Posterior cingulate gyrus (tissue), 11 donors: Measurements from ENCODE around the gene C7orf57.
"Not testable (repeated sequence)": the region's sequence is repeated elsewhere in the genome, so short reads cannot be mapped to it uniquely, and the experiment has no call there.

Source experiments
- DNase-seq, 10 donors: peaks; one replicate each; pipeline versions ENCODE4 v3.0.0 to v3.0.0-alpha.2; 2020 to 2021; ENCODE audit warnings: mixed read lengths in 3 of 10
- intact Hi-C: fragments of 100-400 bp; cut with DNase I; formaldehyde crosslinking; loops from one replicate; pipeline ENCODE4 v1.15.1; 2023

Gene C7orf57

DNA sequence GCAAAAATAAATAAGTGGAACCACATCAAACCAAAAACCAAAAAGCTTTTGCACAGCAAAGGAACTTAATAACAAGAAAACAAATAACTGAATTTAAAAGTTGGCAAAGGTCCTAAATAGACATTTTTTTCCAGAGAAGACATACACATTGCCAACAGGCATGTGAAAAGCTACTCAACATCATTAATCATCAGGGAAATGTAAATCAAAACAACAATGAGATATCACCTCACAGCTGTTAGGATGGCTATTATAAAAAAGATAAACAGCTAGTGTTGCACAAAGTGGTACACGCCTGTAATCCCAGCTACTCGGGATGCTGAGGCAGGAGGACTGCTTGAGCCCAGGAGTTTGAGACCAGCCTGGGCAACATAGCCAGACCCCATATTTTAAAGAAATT is 4.2 kb upstream of the C7orf57 start:
- no peak for DNase-seq

DNA sequence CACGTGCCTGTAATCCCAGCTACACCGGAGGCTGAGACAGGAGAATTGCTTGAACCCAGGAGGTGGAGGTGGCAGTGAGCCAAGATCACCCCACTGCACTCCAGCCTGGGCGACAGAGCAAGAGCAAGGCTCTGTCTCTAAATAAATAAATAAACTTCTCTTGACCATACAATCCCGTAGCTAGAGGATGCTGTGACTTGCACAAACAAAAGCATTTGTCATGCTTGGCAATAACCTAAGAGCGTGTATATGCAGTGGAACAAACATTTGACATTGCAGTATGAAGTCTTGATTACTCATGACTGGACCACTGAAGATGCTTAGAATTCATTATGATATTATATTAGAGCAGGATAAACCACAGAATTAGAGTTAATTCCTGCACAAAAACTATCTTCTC is 1.4 kb upstream of the C7orf57 start:
- DNase-seq: no peak
- intact Hi-C loops: no loop called here

More for the DNA sequence above, 4.2 kb upstream of the C7orf57 start:
- intact Hi-C loops: no loop called here

DNA sequence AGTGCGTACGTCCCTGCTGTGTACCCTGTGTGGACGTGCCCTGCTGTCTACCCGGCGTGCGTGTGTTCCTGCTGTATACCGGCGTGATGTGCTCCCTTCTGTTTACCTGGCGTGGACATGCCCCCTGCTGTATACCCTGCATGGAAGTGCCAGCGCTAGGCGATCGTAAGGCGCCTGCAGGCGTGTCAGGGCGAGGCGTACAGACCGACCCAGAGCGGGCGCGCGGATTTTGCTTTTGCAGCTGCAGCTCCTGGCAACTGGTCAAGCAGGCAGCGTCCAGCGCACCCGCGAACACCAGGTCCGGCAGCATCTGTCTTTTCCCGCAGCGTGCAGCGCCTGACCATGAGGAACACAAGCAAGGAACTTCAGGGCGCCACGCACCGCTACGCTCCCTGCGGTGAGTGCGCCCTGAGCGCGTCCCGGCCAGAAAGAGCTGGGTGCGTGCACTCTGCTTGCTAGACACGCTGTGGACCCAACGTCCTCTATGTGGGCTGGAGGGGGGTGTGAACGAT is 680 bp downstream of the C7orf57 start:
- intact Hi-C loops: loop anchor here (5.0 kb wide), 1 partner anchor 56 kb away; no protein-coding TSS in a partner anchor
- peak in 6 of 10 donors; percentile 11 to 86 (median 16) for DNase-seq

- DNase-seq: no peak
- intact Hi-C loops: loop anchor here (5.0 kb wide), 1 partner anchor 53 kb away; no protein-coding TSS in a partner anchor
Measured at GRCh38 chr7:48038815-48039506, 3.6 kb downstream of the C7orf57 start.

GRCh38 chr7:48040944-48041652 is 5.8 kb downstream of the C7orf57 start:
- intact Hi-C loops: no loop called here
- no peak for DNase-seq

GRCh38 chr7:48041653-48041970 is 6.3 kb downstream of the C7orf57 start:
- intact Hi-C loops: no loop called here
- DNase-seq: no peak

- DNase-seq: no peak
- intact Hi-C loops: no loop called here
Measured at GRCh38 chr7:48042216-48042615, 6.9 kb downstream of the C7orf57 start.

DNA sequence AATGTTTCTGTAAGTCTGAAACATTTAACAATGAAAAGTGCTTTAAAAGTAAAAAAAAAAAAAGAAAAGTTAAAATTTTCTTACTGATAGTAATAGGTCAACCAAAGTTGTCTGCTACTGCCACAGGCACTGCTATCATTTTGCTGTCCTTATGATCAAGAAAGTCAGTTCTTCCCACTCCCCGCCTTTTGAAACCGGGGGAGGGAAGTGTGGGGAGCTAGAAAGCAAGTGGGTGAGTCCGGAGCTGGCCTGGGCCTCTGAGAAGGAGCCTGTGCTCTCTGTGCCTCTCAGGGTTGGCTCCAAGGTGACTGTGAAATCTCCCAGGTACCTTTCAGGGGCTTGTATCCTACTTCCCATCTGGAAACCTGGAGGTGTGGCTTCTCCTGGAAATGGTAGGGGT is 7.3 kb downstream of the C7orf57 start:
- DNase-seq: no peak
- intact Hi-C loops: no loop called here

DNA sequence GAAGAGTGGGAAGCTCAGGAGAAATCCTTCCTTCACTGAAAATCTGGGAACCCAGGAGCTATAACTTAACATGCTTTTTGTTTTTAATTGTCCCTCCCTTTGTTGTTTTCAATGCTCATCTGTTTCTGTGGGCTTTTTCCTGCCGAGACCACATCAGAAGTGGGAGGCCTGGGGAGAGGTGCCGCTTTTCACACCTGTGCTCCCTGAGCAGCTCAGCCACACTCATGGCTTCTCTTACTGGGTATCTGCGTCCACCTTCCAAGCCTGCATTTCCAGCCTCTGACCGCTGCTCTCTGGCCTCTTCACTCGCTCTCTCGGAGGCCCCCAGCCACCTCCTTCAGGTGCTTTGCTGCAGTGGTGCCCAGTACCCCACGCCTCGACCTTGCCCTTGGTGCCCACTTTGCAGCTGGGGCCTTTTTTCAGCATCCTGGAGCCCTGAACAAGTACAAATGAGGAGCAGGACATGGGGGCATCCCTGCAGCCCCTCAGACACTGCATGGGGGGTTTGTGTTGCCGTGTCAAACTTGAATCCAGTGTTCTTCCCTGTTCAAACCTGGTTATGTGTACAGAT is 9.9 kb downstream of the C7orf57 start:
- no peak for DNase-seq
- intact Hi-C loops: no loop called here

GRCh38 chr7:48046458-48046857 is 11.1 kb downstream of the C7orf57 start:
- DNase-seq: no peak

DNA sequence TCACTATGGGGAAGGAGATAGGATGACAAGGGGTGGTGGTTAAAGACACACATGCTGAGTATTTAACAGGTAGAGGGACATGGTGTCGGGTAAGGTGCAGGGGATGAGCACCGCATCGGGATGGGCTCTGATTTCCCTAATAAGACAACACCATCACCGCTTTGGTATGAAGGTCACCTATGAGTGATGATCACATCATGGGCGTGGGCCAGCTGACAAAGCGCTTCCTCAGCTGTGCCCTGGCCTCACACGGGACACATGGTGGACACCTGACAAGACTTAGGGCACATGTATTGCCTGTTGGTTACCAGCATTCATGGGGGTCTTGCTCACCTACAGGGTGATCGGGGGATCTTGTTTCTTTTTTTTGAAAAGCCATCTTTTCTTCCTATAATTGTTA is 12.8 kb downstream of the C7orf57 start:
- no peak for DNase-seq
- intact Hi-C loops: no loop called here

More at GRCh38 chr7:48046458-48046857, 11.1 kb downstream of the C7orf57 start:
- intact Hi-C loops: no loop called here

DNA sequence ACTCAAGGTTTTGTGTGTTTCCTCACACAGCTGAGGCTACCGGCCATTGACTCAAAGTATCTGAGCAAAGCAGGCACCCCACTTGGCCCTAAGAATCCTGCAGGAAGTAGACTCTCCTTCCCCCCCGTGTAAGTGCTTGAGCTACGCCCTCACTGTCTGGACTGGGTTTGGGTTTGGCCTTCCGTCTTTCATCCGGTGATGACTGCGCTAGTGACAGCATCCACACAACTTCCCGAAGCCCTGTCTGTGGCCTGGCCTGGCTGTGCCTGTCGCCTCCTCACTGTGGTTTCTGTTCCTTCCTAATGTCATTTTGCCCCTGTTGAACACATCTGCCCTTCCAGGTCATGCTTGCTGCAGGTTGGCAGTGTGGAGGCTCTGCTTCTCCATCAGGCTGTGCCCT is 14.5 kb downstream of the C7orf57 start:
- no peak for DNase-seq
- intact Hi-C loops: no loop called here

GRCh38 chr7:48052748-48053147 is 17.4 kb downstream of the C7orf57 start:
- intact Hi-C loops: no loop called here
- DNase-seq: no peak

GRCh38 chr7:48053736-48054135 is 18.4 kb downstream of the C7orf57 start:
- intact Hi-C loops: no loop called here
- no peak for DNase-seq

DNA sequence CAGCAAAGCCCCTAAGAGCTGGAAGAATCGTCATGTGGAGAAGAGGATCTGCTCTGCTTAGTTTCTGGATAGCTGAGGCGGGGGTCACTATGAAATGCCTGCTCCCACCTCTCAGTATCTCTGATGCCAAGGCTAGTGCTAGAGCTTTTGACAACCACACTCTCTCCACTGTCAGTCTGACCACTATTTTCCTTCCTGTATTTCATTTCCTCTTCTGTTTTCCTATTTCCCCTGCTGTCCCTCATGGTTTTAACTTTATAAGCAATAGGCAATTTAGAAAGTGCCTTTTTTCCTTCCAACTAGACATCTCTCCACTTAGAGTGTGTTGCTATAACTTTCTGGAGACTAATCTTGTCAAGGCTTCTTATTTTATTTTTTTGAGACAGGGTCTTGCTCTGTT is 23.6 kb downstream of the C7orf57 start:
- no peak for DNase-seq
- intact Hi-C loops: no loop called here

GRCh38 chr7:48059706-48060105 is 24.4 kb downstream of the C7orf57 start:
- intact Hi-C loops: no loop called here
- no peak for DNase-seq

- no peak for DNase-seq
- intact Hi-C loops: no loop called here
Measured at GRCh38 chr7:48063985-48064384, 28.6 kb downstream of the C7orf57 start.

- no peak for DNase-seq
- intact Hi-C loops: no loop called here
Measured at GRCh38 chr7:48067475-48067874, 32.1 kb downstream of the C7orf57 start.

DNA sequence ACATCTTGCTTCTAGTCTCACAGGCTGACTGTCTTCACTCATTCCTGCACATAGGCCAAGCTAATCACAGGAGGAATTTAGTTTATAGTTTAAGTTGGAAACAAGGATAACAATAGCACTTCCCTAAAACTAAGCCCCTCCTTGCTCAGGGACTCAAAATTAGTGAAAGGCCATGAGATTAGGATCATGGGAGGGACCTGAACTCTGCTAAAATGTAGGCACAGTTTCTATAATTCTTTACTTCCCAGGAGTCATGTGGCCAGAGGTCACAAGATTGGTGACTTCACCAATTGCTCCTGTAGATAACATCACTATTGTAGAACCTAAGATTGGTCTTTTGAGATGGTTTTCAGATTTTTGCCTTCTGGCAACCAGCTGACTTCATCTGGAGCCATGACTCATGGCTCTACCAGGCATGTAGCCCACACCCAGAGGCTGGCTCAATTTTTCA is 38.9 kb downstream of the C7orf57 start:
- no peak for DNase-seq
- intact Hi-C loops: no loop called here

DNA sequence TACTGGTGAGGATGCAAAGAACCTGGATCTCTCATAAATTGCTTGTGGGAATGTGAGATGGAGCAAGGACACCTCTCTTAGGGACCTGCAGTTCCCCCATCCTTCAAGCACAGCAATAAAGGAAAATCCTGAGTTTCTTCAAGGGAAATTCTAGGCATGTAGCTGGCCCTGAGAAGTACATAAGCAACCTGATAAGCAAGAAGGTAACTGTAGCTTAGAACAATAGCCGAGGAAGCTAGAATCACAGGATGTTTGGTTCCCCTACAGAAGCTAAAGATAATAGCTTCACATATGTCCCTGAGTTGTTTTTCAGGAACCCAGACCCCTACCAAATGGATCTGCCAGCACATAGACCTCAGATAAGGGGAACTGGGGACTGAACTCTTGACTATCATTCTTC is 42.1 kb downstream of the C7orf57 start:
- intact Hi-C loops: no loop called here
- DNase-seq: no peak

GRCh38 chr7:48078470-48078869 is 43.1 kb downstream of the C7orf57 start:
- intact Hi-C loops: no loop called here
- DNase-seq: no peak

- DNase-seq, intact Hi-C loops: not testable (repeated sequence)
Measured at GRCh38 chr7:48082378-48082777, 47.0 kb downstream of the C7orf57 start.
